Keratinocyte (primary cell): Measurements from ENCODE around the gene IFNE.

Experiments used
- CTCF ChIP-seq, 3 experiments: IDR thresholded peaks in 1 of 3; conservative IDR thresholded peaks in 1 of 3; optimal IDR thresholded peaks in 1 of 3; 2 replicates in 2 of 3; 3 replicates in 1 of 3; pipeline versions ENCODE3 to v1.5.1; 2011; ENCODE audit warnings: low read length in 3 of 3, mild to moderate bottlenecking in 3 of 3, moderate library complexity in 2 of 3, control low read depth in 1 of 3, inconsistent platforms in 1 of 3; ENCODE audit not compliant: insufficient read depth in 2 of 3; ENCODE audit errors: extremely low read depth in 1 of 3
- EZH2 ChIP-seq: IDR thresholded peaks from one replicate; pipeline ENCODE4 v1.6.1; 2012; ENCODE audit warnings: inconsistent platforms, mild to moderate bottlenecking, low read length, moderate library complexity

- no peak for TF ChIP-seq EZH2
- no peak for TF ChIP-seq CTCF (optimal IDR thresholded peaks at IDR 0.05 in 1 of 3, IDR thresholded peaks at IDR 0.05 in 1 of 3, conservative IDR thresholded peaks at IDR 0.05 in 1 of 3; ENCODE audit: extremely low read depth in 1 of 3, insufficient read depth in 2 of 3, low read length in 3 of 3)
These were observed at the start of gene IFNE for GRCh38 chr9:21482213-21482612.
